ENCODE measurements around the gene OGA. TPM values are rescaled to one million over a fixed set of nuclear protein-coding genes. Genes with fewer than 3 reads are reported as not detected.

Gene OGA
- total RNA-seq, 4 donors from 2014 or later = 70.0 to 214 (median 127) TPM

DNA sequence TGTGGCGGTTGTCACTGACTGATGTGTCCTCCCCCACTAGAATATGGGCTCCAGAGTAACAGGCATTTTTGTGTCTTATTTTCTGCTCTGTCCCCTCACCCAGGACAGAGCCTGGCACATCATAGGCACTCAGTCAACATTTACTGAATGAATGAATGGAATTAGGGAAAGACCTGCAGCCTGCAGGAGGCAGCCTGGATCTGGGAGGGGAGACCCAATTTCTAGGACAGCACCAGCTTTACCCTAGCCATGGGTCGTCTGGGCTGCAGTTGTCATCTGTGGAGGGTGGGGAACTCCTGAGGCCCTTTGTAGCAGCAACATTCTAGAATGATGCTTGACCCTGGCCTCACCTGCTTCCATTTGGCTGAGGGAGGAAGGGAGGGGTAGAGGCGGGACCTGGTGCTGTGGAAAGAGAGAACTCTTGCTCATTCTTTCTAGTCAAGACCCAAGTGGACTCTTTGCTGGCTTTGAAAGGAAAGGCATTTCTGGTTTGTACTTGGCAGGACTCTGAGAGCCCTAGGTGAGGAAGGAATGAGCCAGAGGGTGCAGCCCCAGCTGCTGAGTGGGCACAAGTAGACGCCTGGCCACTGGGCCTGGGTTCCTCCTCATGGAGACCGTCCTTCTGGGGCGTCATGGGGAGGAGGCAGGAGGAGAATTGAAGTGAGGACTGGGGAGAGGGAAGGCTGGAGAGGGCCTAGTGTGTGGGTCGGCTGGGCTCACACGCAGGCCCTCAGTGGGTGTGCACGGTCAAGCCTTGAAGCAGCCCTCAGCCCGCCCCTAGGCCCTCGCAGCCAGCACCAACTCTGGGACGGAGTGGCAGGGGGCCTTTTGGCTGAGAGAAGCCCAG lies 51.3 kb downstream of the OGA start:
- TF ChIP-seq, protein P1, sequence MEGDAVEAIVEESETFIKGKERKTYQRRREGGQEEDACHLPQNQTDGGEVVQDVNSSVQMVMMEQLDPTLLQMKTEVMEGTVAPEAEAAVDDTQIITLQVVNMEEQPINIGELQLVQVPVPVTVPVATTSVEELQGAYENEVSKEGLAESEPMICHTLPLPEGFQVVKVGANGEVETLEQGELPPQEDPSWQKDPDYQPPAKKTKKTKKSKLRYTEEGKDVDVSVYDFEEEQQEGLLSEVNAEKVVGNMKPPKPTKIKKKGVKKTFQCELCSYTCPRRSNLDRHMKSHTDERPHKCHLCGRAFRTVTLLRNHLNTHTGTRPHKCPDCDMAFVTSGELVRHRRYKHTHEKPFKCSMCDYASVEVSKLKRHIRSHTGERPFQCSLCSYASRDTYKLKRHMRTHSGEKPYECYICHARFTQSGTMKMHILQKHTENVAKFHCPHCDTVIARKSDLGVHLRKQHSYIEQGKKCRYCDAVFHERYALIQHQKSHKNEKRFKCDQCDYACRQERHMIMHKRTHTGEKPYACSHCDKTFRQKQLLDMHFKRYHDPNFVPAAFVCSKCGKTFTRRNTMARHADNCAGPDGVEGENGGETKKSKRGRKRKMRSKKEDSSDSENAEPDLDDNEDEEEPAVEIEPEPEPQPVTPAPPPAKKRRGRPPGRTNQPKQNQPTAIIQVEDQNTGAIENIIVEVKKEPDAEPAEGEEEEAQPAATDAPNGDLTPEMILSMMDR (IDR thresholded peaks at IDR 0.05) = no peak
- ATAC-seq (ENCODE audit: low FRiP score) (no peak), DNase-seq (ENCODE audit: low spot score) (no peak)

DNA sequence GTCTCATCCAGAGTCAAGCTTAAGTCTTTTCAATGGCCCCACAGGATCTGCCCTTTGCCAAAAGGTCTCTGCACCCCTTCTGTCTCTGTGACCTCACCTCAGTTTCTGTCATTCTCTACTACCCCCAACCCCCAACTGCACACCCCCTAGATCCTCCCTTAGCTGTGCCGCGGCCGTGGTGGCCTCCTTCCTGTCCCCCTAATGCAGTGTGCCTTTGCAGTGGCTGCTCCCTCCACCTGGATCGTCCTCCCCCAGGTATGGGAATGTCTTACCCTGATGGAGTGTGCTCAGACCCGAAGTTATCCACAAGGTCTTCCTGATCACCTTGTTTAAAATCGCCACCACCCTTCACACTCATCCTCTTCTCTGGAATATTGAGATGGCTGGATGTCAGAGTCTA lies 51.9 kb downstream of the OGA start:
- DNase-seq (ENCODE audit: low spot score) (no peak), ATAC-seq (ENCODE audit: low FRiP score) (no peak)
- TF ChIP-seq, protein P1 (IDR thresholded peaks at IDR 0.05) = no peak

DNA sequence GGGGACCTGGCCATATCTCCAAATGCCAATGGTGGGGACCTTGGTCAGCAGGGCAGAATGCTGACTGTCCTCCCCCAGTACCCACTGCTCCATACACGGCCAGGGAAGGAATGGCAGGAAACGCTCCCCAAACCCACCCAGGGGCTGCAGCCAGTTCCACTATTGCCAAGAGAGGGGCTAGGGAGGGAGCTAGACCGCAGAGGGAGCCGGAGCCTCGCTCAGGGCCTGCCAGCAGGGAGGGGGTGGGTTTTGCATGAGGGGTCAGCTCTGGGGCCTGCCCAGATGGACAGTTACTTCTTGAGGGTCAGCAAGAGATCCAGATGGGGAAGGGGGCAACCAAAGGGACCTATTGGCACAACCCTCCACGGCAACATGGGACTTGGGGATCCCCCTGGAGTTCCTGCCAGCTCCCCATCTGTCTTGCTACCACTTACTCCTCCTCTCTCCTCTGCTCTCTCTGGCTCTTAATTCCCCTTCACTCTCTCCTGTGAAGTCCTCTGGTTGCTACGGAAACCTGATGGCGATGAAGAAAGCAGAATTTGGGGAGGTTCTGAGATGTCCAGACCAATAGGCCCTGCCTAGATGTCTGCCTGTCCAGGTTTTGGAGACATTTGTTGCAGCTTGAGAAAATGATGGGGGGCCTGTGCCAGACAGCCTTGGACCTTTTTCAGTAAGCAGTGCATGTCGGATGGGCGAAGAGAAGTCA lies 55.0 kb downstream of the OGA start:
- no peak for ATAC-seq (ENCODE audit: low FRiP score)
- TF ChIP-seq, protein P1 (IDR thresholded peaks at IDR 0.05) = no peak
- no peak for DNase-seq (ENCODE audit: low spot score)

DNA sequence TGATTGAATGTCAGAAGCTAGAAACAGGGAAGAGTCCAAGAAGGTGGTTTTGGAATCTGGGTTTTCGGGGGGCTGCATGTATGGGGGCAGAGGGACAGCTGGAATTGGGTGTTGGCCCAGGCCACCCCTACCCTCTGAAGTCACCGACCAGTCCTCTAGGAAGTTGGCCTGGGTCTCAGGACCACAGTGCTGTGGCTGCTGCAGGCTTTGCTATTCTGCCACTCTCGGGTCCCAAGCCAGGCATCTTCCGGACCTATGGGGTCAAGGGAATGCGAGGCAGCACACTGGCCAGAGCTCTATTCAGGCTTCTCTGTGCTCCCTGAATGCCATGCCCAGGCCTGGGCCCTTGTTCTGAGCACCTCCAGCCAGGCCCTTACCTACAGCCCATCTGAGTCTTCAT lies 55.5 kb downstream of the OGA start:
- ATAC-seq (ENCODE audit: low FRiP score) (no peak), DNase-seq (ENCODE audit: low spot score) (no peak)
- TF ChIP-seq, protein P1 (IDR thresholded peaks at IDR 0.05) = no peak

DNA sequence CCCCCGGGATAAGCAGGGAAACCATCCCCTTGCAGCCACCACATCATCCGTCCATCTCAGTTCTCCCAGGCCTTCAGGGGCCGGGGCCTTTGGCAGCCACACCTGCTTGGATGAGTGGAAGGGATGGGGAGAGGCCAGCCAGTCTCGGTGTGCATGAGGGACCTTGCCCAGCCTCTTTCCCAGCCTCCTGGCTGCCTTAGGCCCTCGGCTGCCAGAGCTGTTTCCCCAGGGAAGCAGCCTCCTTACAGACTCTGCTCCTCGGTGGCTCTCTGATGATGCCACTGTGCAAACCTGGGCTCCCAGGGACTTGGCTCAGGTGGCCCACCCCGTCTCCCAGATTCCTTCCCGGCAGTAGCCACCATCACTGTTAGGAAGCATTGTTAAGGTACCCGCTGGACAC lies 57.0 kb downstream of the OGA start:
- TF ChIP-seq, protein P1 (IDR thresholded peaks at IDR 0.05) = no peak
- ATAC-seq (ENCODE audit: low FRiP score) = no peak
- no peak for DNase-seq (ENCODE audit: low spot score)

DNA sequence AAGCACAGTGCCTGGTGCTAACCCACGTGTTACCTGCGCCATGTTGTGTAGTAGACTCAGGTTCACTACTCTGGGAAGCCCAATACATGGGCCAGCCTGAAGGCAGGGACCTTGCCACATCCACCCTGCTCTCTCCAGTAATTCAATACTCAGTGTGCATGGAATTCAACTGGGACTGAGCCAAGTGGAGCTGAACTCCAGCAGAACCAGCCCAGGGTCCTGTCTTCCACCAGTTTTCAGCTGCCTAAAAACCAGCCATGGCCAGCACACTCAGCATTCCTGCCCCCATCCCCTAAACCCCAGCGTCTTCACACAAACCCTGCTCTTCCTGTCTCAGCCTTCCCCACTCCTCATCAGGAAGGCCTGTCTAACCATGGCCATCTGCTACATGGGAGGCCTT lies 57.7 kb downstream of the OGA start:
- no peak for DNase-seq (ENCODE audit: low spot score)
- ATAC-seq (ENCODE audit: low FRiP score) = no peak
- TF ChIP-seq, protein P1 (IDR thresholded peaks at IDR 0.05) = no peak
